GM18507 (cell line): Measurements from ENCODE around the gene ERC1.

Source experiments
- DNase-seq: peaks from one replicate; pipeline ENCODE4 v3.0.0; 2011; ENCODE audit warnings: low read depth; ENCODE audit not compliant: insufficient read length; ENCODE audit errors: extremely low spot score
- FAIRE-seq: peaks from 2 replicates; lab custom pipeline; 2011; peaks lifted over from hg19 to GRCh38; lab: Jason Lieb, UNC

Gene ERC1

GRCh38 chr12:1529862-1530591 lies 539.0 kb downstream of the ERC1 start:
- FAIRE-seq (no peak), DNase-seq (no peak)

GRCh38 chr12:1530592-1531152 lies 539.6 kb downstream of the ERC1 start:
- DNase-seq (no peak), FAIRE-seq (no peak)

GRCh38 chr12:1531153-1531653 lies 540.2 kb downstream of the ERC1 start:
- FAIRE-seq (no peak), DNase-seq (no peak)

- FAIRE-seq, result no peak
- no peak for DNase-seq
These were observed 540.8 kb downstream of the ERC1 start for GRCh38 chr12:1531654-1532374.

- FAIRE-seq (no peak), DNase-seq (no peak)
These were observed 541.5 kb downstream of the ERC1 start for GRCh38 chr12:1532375-1533165.

- DNase-seq, result no peak
- no peak for FAIRE-seq
These were observed 542.2 kb downstream of the ERC1 start for GRCh38 chr12:1533205-1533601.

GRCh38 chr12:1533602-1534304 lies 542.7 kb downstream of the ERC1 start:
- no peak for FAIRE-seq
- peak; percentile 65 for DNase-seq

GRCh38 chr12:1534748-1535147 lies 543.7 kb downstream of the ERC1 start:
- peak; percentile 97 for FAIRE-seq
- DNase-seq, result no peak

- FAIRE-seq (peak; percentile 44), DNase-seq (no peak)
These were observed 545.8 kb downstream of the ERC1 start for GRCh38 chr12:1536817-1537216.

- no peak for DNase-seq
- no peak for FAIRE-seq
These were observed 548.1 kb downstream of the ERC1 start for GRCh38 chr12:1539135-1539534.

- DNase-seq, result no peak
- FAIRE-seq, result no peak
These were observed 549.7 kb downstream of the ERC1 start for GRCh38 chr12:1540690-1541089.

- no peak for DNase-seq
- FAIRE-seq, result no peak
These were observed 551.6 kb downstream of the ERC1 start for GRCh38 chr12:1542599-1542998.

- no peak for FAIRE-seq
- DNase-seq, result no peak
These were observed 554.1 kb downstream of the ERC1 start for GRCh38 chr12:1544996-1545700.
